H9 (cell line): ENCODE measurements around the gene ARID1B. TPM values are rescaled to one million over a fixed set of nuclear protein-coding genes. Genes with fewer than 3 reads are reported as not detected.

ENCODE experiments used
- DNase-seq: peaks from one replicate; pipeline ENCODE4 v3.0.0-alpha.2; 2017
- H2AFZ ChIP-seq: one replicate; pipeline ENCODE4 v1.6.1; 2013; ENCODE audit warnings: mild to moderate bottlenecking, low read length, control low read depth, moderate library complexity
- H2AK5ac ChIP-seq: 2 replicates; pipeline ENCODE4 v1.6.1; 2013; ENCODE audit warnings: low read length, control low read depth, mixed read lengths; ENCODE audit not compliant: insufficient read length
- H2BK120ac ChIP-seq: one replicate; pipeline ENCODE4 v1.6.1; 2013; ENCODE audit warnings: low read depth, mild to moderate bottlenecking, low read length, control low read depth, inconsistent platforms; ENCODE audit not compliant: poor library complexity, severe bottlenecking
- H2BK12ac ChIP-seq: 2 replicates; pipeline ENCODE4 v1.6.1; 2013; ENCODE audit warnings: low read length, control low read depth, mixed read lengths, low read depth; ENCODE audit not compliant: insufficient read length
- H2BK15ac ChIP-seq: 2 replicates; pipeline ENCODE4 v1.6.1; 2013; ENCODE audit warnings: low read depth, low read length, control low read depth
- H2BK20ac ChIP-seq: one replicate; pipeline ENCODE4 v1.6.1; 2013; ENCODE audit warnings: low read depth, mild to moderate bottlenecking, low read length, control low read depth, inconsistent platforms; ENCODE audit not compliant: poor library complexity, severe bottlenecking
- H2BK5ac ChIP-seq: 2 replicates; pipeline ENCODE4 v1.6.1; 2013; ENCODE audit warnings: low read length, control low read depth, mixed read lengths; ENCODE audit not compliant: insufficient read length
- H3K14ac ChIP-seq: 2 replicates; pipeline ENCODE4 v1.6.1; 2013; ENCODE audit warnings: low read length, control low read depth; ENCODE audit not compliant: insufficient read depth
- H3K18ac ChIP-seq: 2 replicates; pipeline ENCODE4 v1.6.1; 2013; ENCODE audit warnings: low read depth, mild to moderate bottlenecking, mixed read lengths, low read length, control low read depth; ENCODE audit not compliant: insufficient read length
- H3K23ac ChIP-seq: 2 replicates; pipeline ENCODE4 v1.6.1; 2013; ENCODE audit warnings: low read length, control low read depth, mixed read lengths, low read depth; ENCODE audit not compliant: insufficient read length
- H3K23me2 ChIP-seq: 2 replicates; pipeline ENCODE4 v1.6.1; 2013; ENCODE audit warnings: low read depth, mild to moderate bottlenecking, mixed read lengths, low read length, control low read depth; ENCODE audit not compliant: insufficient read length, poor library complexity, severe bottlenecking
- H3K27ac ChIP-seq: 2 replicates; pipeline ENCODE4 v1.5.1; 2013; ENCODE audit warnings: low read length, control low read depth, mixed read lengths, low read depth; ENCODE audit not compliant: insufficient read length
- H3K27me3 ChIP-seq: 2 replicates; pipeline ENCODE4 v1.6.1; 2013; ENCODE audit warnings: low read length, control low read depth, inconsistent platforms; ENCODE audit not compliant: insufficient read depth
- H3K4ac ChIP-seq: 2 replicates; pipeline ENCODE4 v1.6.1; 2013; ENCODE audit warnings: low read depth, mild to moderate bottlenecking, control low read depth, inconsistent platforms, low read length, moderate library complexity
- H3K4me1 ChIP-seq: 2 replicates; pipeline ENCODE4 v1.6.1; 2013; ENCODE audit warnings: low read length, control low read depth, inconsistent platforms; ENCODE audit not compliant: insufficient read depth
- H3K4me2 ChIP-seq: 2 replicates; pipeline ENCODE4 v1.6.1; 2013; ENCODE audit warnings: low read length, control low read depth, mixed read lengths; ENCODE audit not compliant: insufficient read length, insufficient read depth
- H3K56ac ChIP-seq: 2 replicates; pipeline ENCODE4 v1.6.1; 2013; ENCODE audit warnings: low read depth, mild to moderate bottlenecking, mixed read lengths, low read length, control low read depth; ENCODE audit not compliant: insufficient read length
- H3K79me1 ChIP-seq: 2 replicates; pipeline ENCODE4 v1.6.1; 2013; ENCODE audit warnings: low read depth, mild to moderate bottlenecking, moderate library complexity, low read length, control low read depth, inconsistent platforms; ENCODE audit not compliant: insufficient read depth, poor library complexity, severe bottlenecking
- H3K79me2 ChIP-seq: 2 replicates; pipeline ENCODE4 v1.6.1; 2013; ENCODE audit warnings: low read length, control low read depth, inconsistent platforms; ENCODE audit not compliant: insufficient read depth
- H3K9ac ChIP-seq: 2 replicates; pipeline ENCODE4 v1.6.1; 2013; ENCODE audit warnings: low read length, control low read depth, mixed read lengths; ENCODE audit not compliant: insufficient read length; ENCODE audit errors: extremely low read depth
- H3K9me3 ChIP-seq: one replicate; pipeline ENCODE4 v1.6.1; 2013; ENCODE audit warnings: low read depth, low read length, inconsistent platforms; ENCODE audit not compliant: control insufficient read depth
- H3T11ph ChIP-seq: one replicate; pipeline ENCODE4 v1.6.1; 2013; ENCODE audit warnings: mild to moderate bottlenecking, low read length, control low read depth, inconsistent platforms
- H4K20me1 ChIP-seq: one replicate; pipeline ENCODE4 v1.6.1; 2013; ENCODE audit not compliant: control insufficient read depth, insufficient read length, insufficient read depth
- H4K5ac ChIP-seq: 2 replicates; pipeline ENCODE4 v1.6.1; 2013; ENCODE audit warnings: low read depth, mild to moderate bottlenecking, mixed read lengths, low read length, control low read depth; ENCODE audit not compliant: insufficient read length
- H4K8ac ChIP-seq: replicated peaks from 2 replicates; pipeline ENCODE4 v1.6.1; 2013; ENCODE audit warnings: low read length, control low read depth, mixed read lengths, low read depth; ENCODE audit not compliant: insufficient read length
- H4K91ac ChIP-seq: 2 replicates; pipeline ENCODE4 v1.6.1; 2013; ENCODE audit warnings: low read depth, mild to moderate bottlenecking, moderate library complexity, mixed read lengths, low read length, control low read depth; ENCODE audit not compliant: insufficient read length
- H3K27ac Mint-ChIP-seq, 3 experiments: 2 replicates in 2 of 3; 3 replicates in 1 of 3; pipeline ENCODE4 v1.8.0; 2020 to 2021; ENCODE audit warnings: mixed read lengths in 3 of 3, mild to moderate bottlenecking in 1 of 3, moderate library complexity in 1 of 3
- H3K27me3 Mint-ChIP-seq: 2 replicates; pipeline ENCODE4 v1.8.0; 2021; ENCODE audit warnings: low read depth, mild to moderate bottlenecking, moderate library complexity, mixed read lengths
- H3K36me3 Mint-ChIP-seq, 3 experiments: 2 replicates in 2 of 3; 3 replicates in 1 of 3; pipeline ENCODE4 v1.8.0; 2020 to 2021; ENCODE audit warnings: low read depth in 3 of 3, mixed read lengths in 3 of 3; ENCODE audit not compliant: insufficient read depth in 1 of 3
- H3K4me1 Mint-ChIP-seq, 2 experiments: 2 replicates each; pipeline ENCODE4 v1.8.0; 2020; ENCODE audit warnings: mixed read lengths in 2 of 2
- H3K4me3 Mint-ChIP-seq, 2 experiments: 2 replicates in 1 of 2; 3 replicates in 1 of 2; pipeline ENCODE4 v1.8.0; 2020 to 2021; ENCODE audit warnings: mild to moderate bottlenecking in 2 of 2, mixed read lengths in 2 of 2, moderate library complexity in 1 of 2
- H3K9me3 Mint-ChIP-seq, 2 experiments: 2 replicates in 1 of 2; 3 replicates in 1 of 2; pipeline ENCODE4 v1.8.0; 2020; ENCODE audit warnings: mild to moderate bottlenecking in 2 of 2, mixed read lengths in 2 of 2, moderate library complexity in 1 of 2
- CTCF ChIP-seq: fragments of 200-600 bp; sonication (generic); conservative IDR thresholded peaks from 3 replicates; pipeline ENCODE4 v1.8.0; 2021; ENCODE audit warnings: antibody characterized with exemption, mild to moderate bottlenecking
- WGBS: extraction: QIAGEN DNeasy Blood & Tissue Kit; methylation state at CpG from one replicate; pipeline ENCODE4 v1.1.7; 2013; ENCODE audit warnings: missing lambda C conversion rate, low lambda C conversion rate, mixed read lengths; ENCODE audit not compliant: insufficient read length; ENCODE audit errors: extremely low coverage; 5-methylcytosine and 5-hydroxymethylcytosine counted together
- total RNA-seq: library from RNA; stranded (reverse); gene quantifications from 2 replicates; pipeline ENCODE4 v1.2.1, GENCODE V29; 2021

The ARID1B gene
- total RNA-seq, 1 experiment from 2014 or later = 88.2 TPM

- H3K27ac Mint-ChIP-seq = no peak overlapping the region; a peak in 1 of 7 replicates
- Histone ChIP-seq H3K4me1 (no peaks in the 10 kb centered on the region), H4K8ac (no peak overlapping the region), H3K4ac (no peak overlapping the region), H4K5ac (no peak overlapping the region), H2BK15ac (no peak overlapping the region), H3K9me3 (no peaks in the 10 kb centered on the region), H3T11ph (no peak overlapping the region), H2AK5ac (no peak overlapping the region), H3K27ac (no peak overlapping the region), H3K9ac (no peak overlapping the region), H2BK12ac (no peak overlapping the region), H4K91ac (no peak overlapping the region), H3K23me2 (no peaks in the 10 kb centered on the region), H2BK120ac (no peak overlapping the region), H3K79me2 (no peaks in the 10 kb centered on the region), H2BK5ac (no peak overlapping the region), H2AFZ (no peak overlapping the region), H3K18ac (no peak overlapping the region), H3K4me2 (no peak overlapping the region), H3K14ac (no peak overlapping the region), H3K79me1 (no peaks in the 10 kb centered on the region), H2BK20ac (no peak overlapping the region), H3K23ac (no peak overlapping the region), H4K20me1 (no peaks in the 10 kb centered on the region), H3K56ac (no peak overlapping the region), H3K27me3 (no peaks in the 10 kb centered on the region)
- peaks cover 8 to 19% of the 10 kb centered on the region in 2 experiments for H3K4me1 Mint-ChIP-seq
- DNase-seq = no peak
- no peak overlapping the region for H3K4me3 Mint-ChIP-seq
- TF ChIP-seq CTCF = no peak
- no peaks in the 10 kb centered on the region; a peak in 2 of 5 replicates for H3K9me3 Mint-ChIP-seq
- peaks cover 28% of the 10 kb centered on the region for H3K27me3 Mint-ChIP-seq
- H3K36me3 Mint-ChIP-seq = no peaks in the 10 kb centered on the region; a peak in 1 of 7 replicates
- no CpG with 5 or more reads among the region's 23 CpGs for WGBS
These were observed 441.4 kb downstream of the ARID1B start for GRCh38 chr6:157218371-157219198.
